ENCODE results near the gene COMT.

GRCh38 chr22:19972251-19972650 is 30.7 kb downstream of the COMT start:
- TF ChIP-seq CTCF (IDR thresholded peaks at IDR 0.05; ENCODE audit: low read depth, low read length, missing input control), result no peak
- TF ChIP-seq, protein P1, sequence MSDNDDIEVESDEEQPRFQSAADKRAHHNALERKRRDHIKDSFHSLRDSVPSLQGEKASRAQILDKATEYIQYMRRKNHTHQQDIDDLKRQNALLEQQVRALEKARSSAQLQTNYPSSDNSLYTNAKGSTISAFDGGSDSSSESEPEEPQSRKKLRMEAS (IDR thresholded peaks at IDR 0.05), result no peak
- TF ChIP-seq, protein P2, sequence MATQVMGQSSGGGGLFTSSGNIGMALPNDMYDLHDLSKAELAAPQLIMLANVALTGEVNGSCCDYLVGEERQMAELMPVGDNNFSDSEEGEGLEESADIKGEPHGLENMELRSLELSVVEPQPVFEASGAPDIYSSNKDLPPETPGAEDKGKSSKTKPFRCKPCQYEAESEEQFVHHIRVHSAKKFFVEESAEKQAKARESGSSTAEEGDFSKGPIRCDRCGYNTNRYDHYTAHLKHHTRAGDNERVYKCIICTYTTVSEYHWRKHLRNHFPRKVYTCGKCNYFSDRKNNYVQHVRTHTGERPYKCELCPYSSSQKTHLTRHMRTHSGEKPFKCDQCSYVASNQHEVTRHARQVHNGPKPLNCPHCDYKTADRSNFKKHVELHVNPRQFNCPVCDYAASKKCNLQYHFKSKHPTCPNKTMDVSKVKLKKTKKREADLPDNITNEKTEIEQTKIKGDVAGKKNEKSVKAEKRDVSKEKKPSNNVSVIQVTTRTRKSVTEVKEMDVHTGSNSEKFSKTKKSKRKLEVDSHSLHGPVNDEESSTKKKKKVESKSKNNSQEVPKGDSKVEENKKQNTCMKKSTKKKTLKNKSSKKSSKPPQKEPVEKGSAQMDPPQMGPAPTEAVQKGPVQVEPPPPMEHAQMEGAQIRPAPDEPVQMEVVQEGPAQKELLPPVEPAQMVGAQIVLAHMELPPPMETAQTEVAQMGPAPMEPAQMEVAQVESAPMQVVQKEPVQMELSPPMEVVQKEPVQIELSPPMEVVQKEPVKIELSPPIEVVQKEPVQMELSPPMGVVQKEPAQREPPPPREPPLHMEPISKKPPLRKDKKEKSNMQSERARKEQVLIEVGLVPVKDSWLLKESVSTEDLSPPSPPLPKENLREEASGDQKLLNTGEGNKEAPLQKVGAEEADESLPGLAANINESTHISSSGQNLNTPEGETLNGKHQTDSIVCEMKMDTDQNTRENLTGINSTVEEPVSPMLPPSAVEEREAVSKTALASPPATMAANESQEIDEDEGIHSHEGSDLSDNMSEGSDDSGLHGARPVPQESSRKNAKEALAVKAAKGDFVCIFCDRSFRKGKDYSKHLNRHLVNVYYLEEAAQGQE (IDR thresholded peaks at IDR 0.05), result no peak
- no peak for TF ChIP-seq SP1 (IDR thresholded peaks at IDR 0.05)
- no peak for TF ChIP-seq NR2F2 (IDR thresholded peaks at IDR 0.05)
- TF ChIP-seq GABPA (IDR thresholded peaks at IDR 0.05 in 1 of 2, conservative IDR thresholded peaks at IDR 0.05 in 1 of 2), result no peak
- no peak for TF ChIP-seq TAF1 (conservative IDR thresholded peaks at IDR 0.05)
- no peak for TF ChIP-seq RAD21 (IDR thresholded peaks at IDR 0.05)

All from liver (tissue), 3 donors.